ENCODE measurements around the gene BCL7B. TPM values are rescaled to one million over a fixed set of nuclear protein-coding genes. Genes with fewer than 3 reads are reported as not detected.

BCL7B gene
- total and polyA plus RNA-seq, 2 of the 13 experiments (the other 11 are each of a cell fraction or from before 2014, with no cell fraction given): 24.3 to 38.2 TPM

DNA sequence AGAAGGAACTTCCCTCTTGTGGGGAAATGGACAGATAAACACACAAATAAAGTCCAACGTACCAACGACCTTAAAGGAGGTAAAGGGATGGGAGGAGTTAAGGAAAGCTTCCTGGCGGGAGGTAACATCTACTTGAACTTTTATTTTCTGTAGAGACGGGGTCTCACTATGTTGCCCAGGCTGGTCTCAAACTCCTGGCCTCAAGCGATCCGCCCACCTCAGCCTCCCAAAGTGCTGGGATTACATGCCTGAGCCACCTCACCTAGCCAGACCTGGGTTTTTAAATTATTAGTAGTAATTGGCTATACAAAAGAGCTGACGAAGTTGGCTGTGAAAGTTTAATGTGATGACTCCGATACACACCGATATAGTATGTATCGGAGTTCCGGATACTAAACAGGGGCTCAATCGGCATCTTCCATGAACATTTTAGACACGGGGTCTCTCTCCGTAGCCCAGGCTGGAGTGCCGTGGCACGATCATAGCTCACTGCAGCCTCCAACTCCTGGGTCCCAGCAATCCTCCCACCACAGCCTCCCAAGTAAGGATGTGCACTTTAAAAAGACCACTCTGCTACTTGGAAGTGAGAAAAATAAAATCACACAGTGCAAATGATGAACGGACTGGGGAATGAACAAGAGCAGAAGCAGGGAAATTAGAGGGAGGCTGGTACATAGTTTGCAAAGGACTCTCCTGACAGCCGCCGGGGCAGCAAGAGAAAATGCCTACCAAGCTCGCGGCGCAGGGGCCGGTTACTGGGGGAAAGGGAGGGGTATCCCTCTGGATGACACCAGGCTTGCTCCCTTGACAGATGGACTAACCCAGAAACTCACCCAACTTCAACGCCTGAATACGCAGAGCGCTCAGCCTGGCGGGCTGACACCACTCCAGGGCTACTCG lies 1.0 kb downstream of the BCL7B start (continued):
- TF ChIP-seq CBX5 (CRISPR knock-in tag; IDR thresholded peaks at IDR 0.05; ENCODE audit: borderline replicate concordance) (no peak), SMARCC2 (IDR thresholded peaks at IDR 0.05) (no peak), ZNF792 (CRISPR knock-in tag; IDR thresholded peaks at IDR 0.05) (no peak), ZBTB7A (CRISPR knock-in tag; IDR thresholded peaks at IDR 0.05) (no peak), ZNF546 (CRISPR knock-in tag; conservative IDR thresholded peaks at IDR 0.05) (peak; percentile 5; the same call in 1 of the 2 replicates), RXRA (CRISPR knock-in tag; IDR thresholded peaks at IDR 0.05) (no peak), TARDBP (CRISPR knock-in tag; IDR thresholded peaks at IDR 0.05) (no peak), ZNF24 (IDR thresholded peaks at IDR 0.05) (no peak), ZNF510 (CRISPR knock-in tag; IDR thresholded peaks at IDR 0.05; ENCODE audit: low read depth) (no peak), ZNF326 (CRISPR knock-in tag; IDR thresholded peaks at IDR 0.05; ENCODE audit: borderline replicate concordance) (no peak), ZFP41 (CRISPR knock-in tag; IDR thresholded peaks at IDR 0.05; ENCODE audit: borderline replicate concordance) (no peak), ZSCAN21 (CRISPR knock-in tag; IDR thresholded peaks at IDR 0.05; ENCODE audit: borderline replicate concordance) (no peak), ZMAT3 (CRISPR knock-in tag; conservative IDR thresholded peaks at IDR 0.05) (0 out of 2 replicates have a peak, but pooled peaks have one; percentile 16), SALL1 (CRISPR knock-in tag; IDR thresholded peaks at IDR 0.05) (no peak), CENPX (CRISPR knock-in tag; IDR thresholded peaks at IDR 0.05) (no peak), CENPT (CRISPR knock-in tag; IDR thresholded peaks at IDR 0.05; ENCODE audit: low read depth) (no peak), KDM2A (CRISPR knock-in tag; IDR thresholded peaks at IDR 0.05; ENCODE audit: borderline replicate concordance, low read depth) (no peak), TBL1XR1 (IDR thresholded peaks at IDR 0.05; ENCODE audit: borderline replicate concordance, low read length, partially characterized antibody) (no peak), SIX4 (CRISPR knock-in tag; IDR thresholded peaks at IDR 0.05) (no peak), KMT2A (CRISPR knock-in tag; IDR thresholded peaks at IDR 0.05) (no peak; the same call in 1 of the 2 replicates), ZNF121 (CRISPR knock-in tag; IDR thresholded peaks at IDR 0.05) (peak; percentile 93), ONECUT2 (CRISPR knock-in tag; IDR thresholded peaks at IDR 0.05) (no peak), SOX5 (CRISPR knock-in tag; IDR thresholded peaks at IDR 0.05; ENCODE audit: borderline replicate concordance) (no peak), ZC3H13 (CRISPR knock-in tag; IDR thresholded peaks at IDR 0.05) (no peak), ZNF335 (CRISPR knock-in tag; IDR thresholded peaks at IDR 0.05) (no peak), ZNF251 (CRISPR knock-in tag; IDR thresholded peaks at IDR 0.05) (no peak)
- TF ChIP-seq, protein P1, sequence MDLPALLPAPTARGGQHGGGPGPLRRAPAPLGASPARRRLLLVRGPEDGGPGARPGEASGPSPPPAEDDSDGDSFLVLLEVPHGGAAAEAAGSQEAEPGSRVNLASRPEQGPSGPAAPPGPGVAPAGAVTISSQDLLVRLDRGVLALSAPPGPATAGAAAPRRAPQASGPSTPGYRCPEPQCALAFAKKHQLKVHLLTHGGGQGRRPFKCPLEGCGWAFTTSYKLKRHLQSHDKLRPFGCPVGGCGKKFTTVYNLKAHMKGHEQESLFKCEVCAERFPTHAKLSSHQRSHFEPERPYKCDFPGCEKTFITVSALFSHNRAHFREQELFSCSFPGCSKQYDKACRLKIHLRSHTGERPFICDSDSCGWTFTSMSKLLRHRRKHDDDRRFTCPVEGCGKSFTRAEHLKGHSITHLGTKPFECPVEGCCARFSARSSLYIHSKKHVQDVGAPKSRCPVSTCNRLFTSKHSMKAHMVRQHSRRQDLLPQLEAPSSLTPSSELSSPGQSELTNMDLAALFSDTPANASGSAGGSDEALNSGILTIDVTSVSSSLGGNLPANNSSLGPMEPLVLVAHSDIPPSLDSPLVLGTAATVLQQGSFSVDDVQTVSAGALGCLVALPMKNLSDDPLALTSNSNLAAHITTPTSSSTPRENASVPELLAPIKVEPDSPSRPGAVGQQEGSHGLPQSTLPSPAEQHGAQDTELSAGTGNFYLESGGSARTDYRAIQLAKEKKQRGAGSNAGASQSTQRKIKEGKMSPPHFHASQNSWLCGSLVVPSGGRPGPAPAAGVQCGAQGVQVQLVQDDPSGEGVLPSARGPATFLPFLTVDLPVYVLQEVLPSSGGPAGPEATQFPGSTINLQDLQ (CRISPR knock-in tag; IDR thresholded peaks at IDR 0.05): no peak
- TF ChIP-seq, protein P2, sequence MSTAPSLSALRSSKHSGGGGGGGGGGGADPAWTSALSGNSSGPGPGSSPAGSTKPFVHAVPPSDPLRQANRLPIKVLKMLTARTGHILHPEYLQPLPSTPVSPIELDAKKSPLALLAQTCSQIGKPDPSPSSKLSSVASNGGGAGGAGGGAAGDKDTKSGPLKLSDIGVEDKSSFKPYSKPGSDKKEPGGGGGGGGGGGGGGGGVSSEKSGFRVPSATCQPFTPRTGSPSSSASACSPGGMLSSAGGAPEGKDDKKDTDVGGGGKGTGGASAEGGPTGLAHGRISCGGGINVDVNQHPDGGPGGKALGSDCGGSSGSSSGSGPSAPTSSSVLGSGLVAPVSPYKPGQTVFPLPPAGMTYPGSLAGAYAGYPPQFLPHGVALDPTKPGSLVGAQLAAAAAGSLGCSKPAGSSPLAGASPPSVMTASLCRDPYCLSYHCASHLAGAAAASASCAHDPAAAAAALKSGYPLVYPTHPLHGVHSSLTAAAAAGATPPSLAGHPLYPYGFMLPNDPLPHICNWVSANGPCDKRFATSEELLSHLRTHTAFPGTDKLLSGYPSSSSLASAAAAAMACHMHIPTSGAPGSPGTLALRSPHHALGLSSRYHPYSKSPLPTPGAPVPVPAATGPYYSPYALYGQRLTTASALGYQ (CRISPR knock-in tag; IDR thresholded peaks at IDR 0.05): no peak
